Activated T-helper 1 cell treated with anti-CD3 and anti-CD28 coated beads, Interleukin-12 subunit alpha, Interleukin-12 subunit beta, Interleukin-2, Interleukin-4 antibody, amounts not matched to agents 30 ng/mL and 10 ng/mL and 1 ng/mL, durations not matched to agents 14 hours and 24 hours and 36 hours (primary cell): ENCODE results near the gene TES. TPM values are rescaled to one million over a fixed set of nuclear protein-coding genes. Genes with fewer than 3 reads are reported as not detected.
"Not testable (repeated sequence)": the region's sequence is repeated elsewhere in the genome, so short reads cannot be mapped to it uniquely, and the experiment has no call there.

ENCODE experiments used
- DNase-seq: peaks from one replicate; pipeline ENCODE4 v3.0.0; 2021; ENCODE audit warnings: low spot score
- H3K27ac Mint-ChIP-seq: one replicate; pipeline ENCODE4 v1.8.0; 2021; ENCODE audit warnings: mild to moderate bottlenecking, mixed read lengths
- H3K27me3 Mint-ChIP-seq: one replicate; pipeline ENCODE4 v1.8.0; 2022; ENCODE audit warnings: mild to moderate bottlenecking, moderate library complexity, mixed read lengths; ENCODE audit not compliant: insufficient read depth
- H3K36me3 Mint-ChIP-seq: one replicate; pipeline ENCODE4 v1.8.0; 2021; ENCODE audit warnings: low read depth, mixed read lengths
- H3K4me1 Mint-ChIP-seq: one replicate; pipeline ENCODE4 v1.8.0; 2021; ENCODE audit warnings: low read depth, mixed read lengths
- H3K4me3 Mint-ChIP-seq: one replicate; pipeline ENCODE4 v1.8.0; 2021; ENCODE audit warnings: mild to moderate bottlenecking, moderate library complexity, mixed read lengths
- H3K9me3 Mint-ChIP-seq: one replicate; pipeline ENCODE4 v1.8.0; 2021; ENCODE audit warnings: mixed read lengths
- intact Hi-C: fragments of 100-400 bp; cut with micrococcal nuclease; formaldehyde crosslinking; loops from one replicate; pipeline ENCODE4 v1.15.1; 2024
- total RNA-seq: library from RNA; stranded (reverse); gene quantifications from 2 replicates; pipeline ENCODE4 v1.2.3, GENCODE V29; 2022

TES gene
- total RNA-seq, 1 donor from 2014 or later, result 38.4 TPM

DNA sequence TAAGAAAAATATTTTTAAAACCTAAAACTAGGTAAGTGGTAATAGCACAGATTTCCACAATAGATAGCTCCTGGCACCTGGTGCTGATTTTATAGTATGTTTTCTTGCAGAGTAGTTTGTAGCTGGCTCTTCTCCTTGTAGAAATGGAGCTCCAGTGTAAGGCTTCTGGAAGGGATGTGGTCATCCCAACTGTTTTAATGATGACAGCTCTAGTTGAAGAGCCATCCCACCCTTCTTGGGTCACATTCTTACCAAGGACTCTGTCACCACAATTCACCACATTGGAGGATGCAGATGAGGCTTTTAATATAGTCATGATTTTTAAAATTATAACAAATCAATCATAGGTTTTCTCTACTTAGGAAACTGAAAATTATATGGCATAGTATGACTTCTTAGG is 31.0 kb downstream of the TES start:
- Mint-ChIP-seq H3K4me3 (no peak overlapping the region), H3K9me3 (peaks cover 9% of the 10 kb centered on the region), H3K36me3 (peaks cover 24% of the 10 kb centered on the region), H3K4me1 (peaks cover 5% of the 10 kb centered on the region), H3K27me3 (no peaks in the 10 kb centered on the region), H3K27ac (no peak overlapping the region)
- intact Hi-C loops, result no loop called here
- DNase-seq, result no peak

GRCh38 chr7:116242178-116242577 is 31.8 kb downstream of the TES start:
- intact Hi-C loops, result loop anchor here (2.0 kb wide), 1 partner anchor 17 kb away; no protein-coding TSS in a partner anchor
- H3K4me1 Mint-ChIP-seq, result peaks cover 5% of the 10 kb centered on the region
- H3K36me3 Mint-ChIP-seq, result peaks cover 29% of the 10 kb centered on the region
- H3K4me3 Mint-ChIP-seq, result no peak overlapping the region
- no peaks in the 10 kb centered on the region for H3K27me3 Mint-ChIP-seq
- DNase-seq, result no peak
- H3K27ac Mint-ChIP-seq, result no peak overlapping the region
- H3K9me3 Mint-ChIP-seq, result peaks cover 9% of the 10 kb centered on the region

DNA sequence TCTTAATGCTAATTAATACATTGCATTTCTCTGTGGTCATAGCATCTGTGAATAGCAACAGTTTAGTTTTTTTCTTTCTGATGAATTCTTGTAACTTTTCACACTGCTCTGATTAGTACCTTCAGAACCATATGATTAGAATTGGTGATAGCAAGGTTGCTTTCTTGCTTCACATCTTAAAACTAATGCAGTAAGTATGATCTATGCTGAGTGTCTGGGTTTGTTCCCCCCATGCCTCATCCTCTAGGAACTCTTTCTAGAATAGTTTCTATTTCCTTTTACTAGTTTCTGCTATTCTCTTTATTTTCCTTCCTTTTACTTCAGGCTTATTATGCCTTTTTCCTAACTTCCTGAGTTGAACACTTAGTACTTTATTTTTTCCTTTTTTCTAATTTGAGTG is 32.4 kb downstream of the TES start:
- DNase-seq, result no peak
- Mint-ChIP-seq H3K27ac (no peak overlapping the region), H3K4me1 (peaks cover 5% of the 10 kb centered on the region), H3K36me3 (peaks cover 28% of the 10 kb centered on the region), H3K27me3 (no peaks in the 10 kb centered on the region), H3K4me3 (no peak overlapping the region), H3K9me3 (peaks cover 9% of the 10 kb centered on the region)
- intact Hi-C loops, result loop anchor here (2.0 kb wide), 1 partner anchor 16 kb away; no protein-coding TSS in a partner anchor

DNA sequence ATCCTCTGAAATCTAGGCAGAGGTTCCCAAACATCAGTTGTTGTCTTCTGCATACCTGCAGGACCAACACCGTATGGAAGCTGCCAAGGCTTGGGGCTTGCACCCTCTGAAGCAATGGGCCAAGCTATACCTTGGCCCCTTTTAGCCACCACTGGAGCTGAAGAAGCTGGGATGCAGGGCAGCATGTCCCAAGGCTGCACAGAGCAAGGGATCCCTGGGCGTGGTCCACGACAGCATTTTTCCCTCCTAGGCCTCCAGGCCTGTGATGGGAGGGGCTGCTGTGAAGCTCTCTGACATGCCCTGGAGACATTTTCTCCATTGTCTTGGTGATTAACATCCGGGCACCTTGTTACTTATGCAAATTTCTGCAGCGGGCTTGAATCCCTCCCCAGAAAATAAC is 34.5 kb downstream of the TES start:
- H3K4me1 Mint-ChIP-seq, result not testable (repeated sequence)

GRCh38 chr7:116246357-116246756 is 36.0 kb downstream of the TES start:
- intact Hi-C loops, result no loop called here
- H3K36me3 Mint-ChIP-seq, result peaks cover 40% of the 10 kb centered on the region
- no peaks in the 10 kb centered on the region for H3K27me3 Mint-ChIP-seq
- DNase-seq, result no peak
- H3K4me1 Mint-ChIP-seq, result peaks cover 5% of the 10 kb centered on the region
- no peak overlapping the region for H3K4me3 Mint-ChIP-seq
- no peak overlapping the region for H3K27ac Mint-ChIP-seq
- peaks cover 9% of the 10 kb centered on the region for H3K9me3 Mint-ChIP-seq

More for the DNA sequence above, 34.5 kb downstream of the TES start:
- H3K27ac Mint-ChIP-seq, H3K4me3 Mint-ChIP-seq, H3K27me3 Mint-ChIP-seq, intact Hi-C loops, DNase-seq, H3K9me3 Mint-ChIP-seq: not testable (repeated sequence)
- peaks cover 32% of the 10 kb centered on the region for H3K36me3 Mint-ChIP-seq

DNA sequence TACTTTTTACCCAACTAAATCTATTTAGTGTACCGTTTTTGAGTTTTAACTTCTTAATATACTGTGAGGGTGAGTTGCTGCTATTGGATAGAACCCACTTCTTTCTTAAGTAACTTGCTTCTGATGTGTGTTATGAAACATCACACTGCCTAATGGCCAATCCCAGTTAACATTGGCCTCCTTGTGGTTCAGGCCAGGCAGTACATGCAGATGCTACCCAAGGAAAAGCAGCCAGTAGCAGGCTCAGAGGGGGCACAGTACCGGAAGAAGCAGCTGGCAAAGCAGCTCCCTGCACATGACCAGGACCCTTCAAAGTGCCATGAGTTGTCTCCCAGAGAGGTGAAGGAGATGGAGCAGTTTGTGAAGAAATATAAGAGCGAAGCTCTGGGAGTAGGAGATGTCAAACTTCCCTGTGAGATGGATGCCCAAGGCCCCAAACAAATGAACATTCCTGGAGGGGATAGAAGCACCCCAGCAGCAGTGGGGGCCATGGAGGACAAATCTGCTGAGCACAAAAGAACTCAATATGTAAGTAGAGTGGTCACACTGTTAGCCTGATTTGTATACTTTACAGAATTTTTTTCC is 39.7 kb downstream of the TES start:
- intact Hi-C loops, result no loop called here
- H3K36me3 Mint-ChIP-seq, result peaks cover 44% of the 10 kb centered on the region

DNA sequence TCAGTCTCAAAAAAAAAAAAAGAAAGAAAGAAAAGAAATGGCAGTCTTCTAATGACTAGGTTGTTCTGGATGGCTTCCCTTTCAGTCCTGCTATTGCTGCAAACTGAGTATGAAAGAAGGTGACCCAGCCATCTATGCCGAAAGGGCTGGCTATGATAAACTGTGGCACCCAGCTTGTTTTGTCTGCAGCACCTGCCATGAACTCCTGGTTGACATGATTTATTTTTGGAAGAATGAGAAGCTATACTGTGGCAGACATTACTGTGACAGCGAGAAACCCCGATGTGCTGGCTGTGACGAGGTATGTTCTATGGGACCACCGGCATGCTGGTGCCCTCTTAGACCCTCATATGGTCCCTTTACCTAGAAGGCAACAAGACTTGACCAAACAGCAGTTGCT is 41.3 kb downstream of the TES start:
- no peak overlapping the region for H3K27ac Mint-ChIP-seq
- no peaks in the 10 kb centered on the region for H3K4me1 Mint-ChIP-seq
- DNase-seq, result no peak
- no peaks in the 10 kb centered on the region for H3K9me3 Mint-ChIP-seq
- intact Hi-C loops, result no loop called here
- H3K4me3 Mint-ChIP-seq, result no peak overlapping the region
- no peaks in the 10 kb centered on the region for H3K27me3 Mint-ChIP-seq
- peaks cover 31% of the 10 kb centered on the region for H3K36me3 Mint-ChIP-seq

More for the DNA sequence above, 39.7 kb downstream of the TES start:
- no peak for DNase-seq
- Mint-ChIP-seq H3K27me3 (no peaks in the 10 kb centered on the region), H3K4me3 (no peak overlapping the region), H3K4me1 (peaks cover 4% of the 10 kb centered on the region), H3K27ac (no peak overlapping the region), H3K9me3 (peaks cover 5% of the 10 kb centered on the region)

GRCh38 chr7:116252249-116252648 is 41.9 kb downstream of the TES start:
- Mint-ChIP-seq H3K27ac (no peak overlapping the region), H3K36me3 (peaks cover 29% of the 10 kb centered on the region), H3K27me3 (no peaks in the 10 kb centered on the region)

GRCh38 chr7:116257156-116257555 is 46.8 kb downstream of the TES start:
- intact Hi-C loops, result loop anchor here (5.0 kb wide), 1 partner anchor 420 kb away; no protein-coding TSS in a partner anchor
- no peak for DNase-seq
- Mint-ChIP-seq H3K27me3 (no peaks in the 10 kb centered on the region), H3K4me1 (peaks cover 5% of the 10 kb centered on the region), H3K4me3 (no peak overlapping the region), H3K9me3 (no peaks in the 10 kb centered on the region), H3K27ac (no peak overlapping the region), H3K36me3 (peaks cover 23% of the 10 kb centered on the region)

More at GRCh38 chr7:116252249-116252648, 41.9 kb downstream of the TES start:
- Mint-ChIP-seq H3K4me1 (no peaks in the 10 kb centered on the region), H3K9me3 (no peaks in the 10 kb centered on the region), H3K4me3 (no peak overlapping the region)
- DNase-seq, result no peak
- intact Hi-C loops, result no loop called here

DNA sequence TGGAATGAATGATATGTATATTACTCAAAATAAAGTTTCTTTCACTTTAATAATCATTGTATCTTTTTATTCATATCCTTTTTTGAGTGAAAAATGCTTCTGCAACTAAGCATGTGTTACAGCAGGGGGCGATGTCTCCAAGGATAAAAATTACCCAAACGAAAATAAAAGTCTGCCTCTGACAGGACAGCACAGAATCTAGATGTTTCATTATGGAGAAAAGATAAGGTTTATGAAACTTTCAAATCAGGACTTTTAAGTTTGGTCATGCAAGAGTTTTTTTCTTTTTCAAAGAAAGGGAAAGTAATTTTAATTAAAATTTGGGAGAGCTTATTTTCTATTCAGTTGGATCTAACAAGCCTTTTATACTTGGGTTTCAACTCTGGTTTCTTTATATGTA is 48.4 kb downstream of the TES start:
- no peak for DNase-seq
- Mint-ChIP-seq H3K27me3 (no peaks in the 10 kb centered on the region), H3K36me3 (peaks cover 18% of the 10 kb centered on the region), H3K27ac (no peak overlapping the region), H3K4me1 (peaks cover 5% of the 10 kb centered on the region), H3K9me3 (no peaks in the 10 kb centered on the region), H3K4me3 (no peak overlapping the region)
- intact Hi-C loops, result loop anchor here (1.0 to 5.0 kb wide), 5 partner anchors 16 to 551 kb away; no protein-coding TSS in a partner anchor

GRCh38 chr7:116259156-116259870 is 49.0 kb downstream of the TES start:
- Mint-ChIP-seq H3K27ac (no peak overlapping the region), H3K9me3 (no peaks in the 10 kb centered on the region), H3K4me3 (no peak overlapping the region), H3K27me3 (no peaks in the 10 kb centered on the region), H3K4me1 (peaks cover 5% of the 10 kb centered on the region), H3K36me3 (peaks cover 15% of the 10 kb centered on the region)
- no peak for DNase-seq
- intact Hi-C loops, result loop anchor here (2.0 to 5.0 kb wide), 2 partner anchors 17 to 418 kb away; no protein-coding TSS in a partner anchor

DNA sequence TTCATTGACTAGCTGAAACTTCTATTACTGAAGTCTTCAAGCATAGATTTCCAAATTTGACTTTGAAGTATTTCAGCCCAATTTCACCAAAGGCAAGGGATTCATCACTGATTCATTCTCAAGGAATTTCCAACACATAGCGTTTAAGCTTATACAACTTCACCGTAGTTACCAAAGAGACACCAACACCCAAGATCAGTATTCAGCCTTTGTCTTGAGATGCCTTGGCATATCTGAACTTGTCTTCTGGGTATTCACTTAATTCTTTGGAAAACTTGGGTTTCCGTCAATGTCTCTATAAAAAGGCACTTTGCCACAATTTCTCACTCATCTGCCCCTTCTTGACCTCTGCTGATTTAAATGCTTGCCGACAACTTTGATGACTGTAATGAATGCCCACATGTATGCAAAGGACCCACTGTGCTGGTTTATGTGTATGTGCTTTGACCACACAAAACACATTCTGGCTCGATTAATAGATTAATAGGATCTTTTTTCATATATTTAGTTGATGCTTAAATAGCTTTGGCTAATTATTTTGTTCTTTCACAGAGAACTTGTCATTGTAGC is 49.6 kb downstream of the TES start:
- Mint-ChIP-seq H3K36me3 (peaks cover 14% of the 10 kb centered on the region), H3K27ac (no peak overlapping the region), H3K4me3 (no peak overlapping the region), H3K9me3 (no peaks in the 10 kb centered on the region), H3K4me1 (peaks cover 5% of the 10 kb centered on the region), H3K27me3 (no peaks in the 10 kb centered on the region)
- intact Hi-C loops, result loop anchor here (2.0 to 5.0 kb wide), 2 partner anchors 17 to 417 kb away; no protein-coding TSS in a partner anchor
- DNase-seq, result no peak

DNA sequence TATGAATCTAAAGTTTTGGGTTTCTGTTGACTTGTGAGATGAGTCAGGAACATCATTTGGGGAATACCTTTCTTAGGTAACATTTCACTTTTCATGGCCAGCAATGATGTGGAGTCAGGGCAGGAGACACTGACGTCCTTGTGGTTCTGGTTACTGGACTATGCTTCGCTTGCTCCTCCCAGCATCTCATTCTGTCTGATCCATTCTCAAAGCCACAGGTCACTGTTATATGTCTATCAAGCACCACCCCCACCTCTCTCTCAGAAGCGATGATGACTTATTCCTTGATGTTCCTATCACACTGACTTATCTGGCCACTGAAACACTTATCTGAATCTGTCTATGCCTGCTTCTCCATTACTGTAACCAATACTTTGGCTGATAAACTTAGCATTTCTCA is 51.6 kb downstream of the TES start:
- H3K36me3 Mint-ChIP-seq, result peaks cover 12% of the 10 kb centered on the region
- H3K4me1 Mint-ChIP-seq, result peaks cover 5% of the 10 kb centered on the region
- H3K4me3 Mint-ChIP-seq, result no peak overlapping the region
- peaks cover 5% of the 10 kb centered on the region for H3K27me3 Mint-ChIP-seq
- intact Hi-C loops, result no loop called here
- DNase-seq, result no peak
- no peaks in the 10 kb centered on the region for H3K9me3 Mint-ChIP-seq
- H3K27ac Mint-ChIP-seq, result peak overlapping the region; percentile 35
